ENCODE data around the gene HCRTR1. TPM values are rescaled to one million over a fixed set of nuclear protein-coding genes. Genes with fewer than 3 reads are reported as not detected.

HCRTR1 gene
- polyA plus RNA-seq, 3 donors from 2014 or later, result not detected

- Mint-ChIP-seq H3K4me1 (peaks cover 13 to 15% of the 10 kb centered on the region in 2 donors), H3K27ac (no peak overlapping the region), H3K4me3 (no peak overlapping the region), H3K36me3 (no peaks in the 10 kb centered on the region), H3K27me3 (ENCODE audit: low read depth in 3 of 3) (peaks cover 1 to 11% (median 9%) of the 10 kb centered on the region in 3 donors), H3K9me3 (no peaks in the 10 kb centered on the region)
- no peak for DNase-seq
Measured at GRCh38 chr1:31621498-31621820, 4.0 kb downstream of the HCRTR1 start.

- Mint-ChIP-seq H3K36me3 (peaks cover 0 to 3% (median 0%) of the 10 kb centered on the region in 3 donors), H3K9me3 (no peaks in the 10 kb centered on the region), H3K4me1 (peaks cover 11 to 14% of the 10 kb centered on the region in 2 donors), H3K27me3 (ENCODE audit: low read depth in 3 of 3) (peaks cover 1 to 6% (median 3%) of the 10 kb centered on the region in 3 donors), H3K4me3 (no peak overlapping the region), H3K27ac (no peak overlapping the region)
- DNase-seq, result no peak
Measured at GRCh38 chr1:31621847-31622730, 4.6 kb downstream of the HCRTR1 start.

GRCh38 chr1:31623365-31623764 is 5.9 kb downstream of the HCRTR1 start:
- no peak for DNase-seq
- H3K4me1 Mint-ChIP-seq, result peaks cover 8 to 9% of the 10 kb centered on the region in 2 donors
- H3K27ac Mint-ChIP-seq, result no peak overlapping the region
- no peaks in the 10 kb centered on the region for H3K9me3 Mint-ChIP-seq
- peaks cover 0 to 4% (median 1%) of the 10 kb centered on the region in 3 donors for H3K27me3 Mint-ChIP-seq (ENCODE audit: low read depth in 3 of 3)
- H3K36me3 Mint-ChIP-seq, result peaks cover 0 to 4% (median 0%) of the 10 kb centered on the region in 3 donors
- H3K4me3 Mint-ChIP-seq, result no peak overlapping the region

- no peak overlapping the region for H3K27ac Mint-ChIP-seq
- no peak overlapping the region for H3K4me3 Mint-ChIP-seq
- no peak for DNase-seq
- H3K27me3 Mint-ChIP-seq (ENCODE audit: low read depth in 3 of 3), result peaks cover 0 to 1% (median 0%) of the 10 kb centered on the region in 3 donors
- H3K4me1 Mint-ChIP-seq, result peaks cover 8 to 9% of the 10 kb centered on the region in 2 donors
- H3K9me3 Mint-ChIP-seq, result no peaks in the 10 kb centered on the region
- peaks cover 0 to 13% (median 3%) of the 10 kb centered on the region in 3 donors for H3K36me3 Mint-ChIP-seq
Measured at GRCh38 chr1:31624309-31624708, 6.8 kb downstream of the HCRTR1 start.

GRCh38 chr1:31624731-31625514 is 7.4 kb downstream of the HCRTR1 start:
- H3K9me3 Mint-ChIP-seq, result no peaks in the 10 kb centered on the region
- peaks cover 8 to 9% of the 10 kb centered on the region in 2 donors for H3K4me1 Mint-ChIP-seq
- H3K27ac Mint-ChIP-seq, result no peak overlapping the region
- no peak overlapping the region for H3K4me3 Mint-ChIP-seq
- peaks cover 0 to 1% (median 0%) of the 10 kb centered on the region in 3 donors for H3K27me3 Mint-ChIP-seq (ENCODE audit: low read depth in 3 of 3)
- DNase-seq, result no peak
- H3K36me3 Mint-ChIP-seq, result peaks cover 4 to 19% (median 9%) of the 10 kb centered on the region in 3 donors

GRCh38 chr1:31625561-31626222 is 8.2 kb downstream of the HCRTR1 start:
- no peak for DNase-seq
- Mint-ChIP-seq H3K27me3 (ENCODE audit: low read depth in 3 of 3) (peaks cover 0 to 1% (median 0%) of the 10 kb centered on the region in 3 donors), H3K4me3 (no peak overlapping the region), H3K9me3 (no peaks in the 10 kb centered on the region), H3K36me3 (peaks cover 4 to 24% (median 13%) of the 10 kb centered on the region in 3 donors), H3K4me1 (peaks cover 8 to 9% of the 10 kb centered on the region in 2 donors), H3K27ac (peak overlapping the region in 1 of 6 donors; percentile 22)

GRCh38 chr1:31626223-31627207 is 9.0 kb downstream of the HCRTR1 start:
- peaks cover 7 to 24% (median 13%) of the 10 kb centered on the region in 3 donors for H3K36me3 Mint-ChIP-seq
- DNase-seq, result no peak

GRCh38 chr1:31627301-31627929 is 9.9 kb downstream of the HCRTR1 start:
- H3K4me3 Mint-ChIP-seq, result no peak overlapping the region
- H3K27me3 Mint-ChIP-seq (ENCODE audit: low read depth in 3 of 3), result peaks cover 0 to 1% (median 0%) of the 10 kb centered on the region in 3 donors
- H3K9me3 Mint-ChIP-seq, result no peaks in the 10 kb centered on the region
- peaks cover 7 to 27% (median 13%) of the 10 kb centered on the region in 3 donors for H3K36me3 Mint-ChIP-seq
- no peak for DNase-seq
- H3K27ac Mint-ChIP-seq, result no peak overlapping the region
- peaks cover 0 to 3% of the 10 kb centered on the region in 2 donors for H3K4me1 Mint-ChIP-seq

More at GRCh38 chr1:31626223-31627207, 9.0 kb downstream of the HCRTR1 start:
- H3K9me3 Mint-ChIP-seq, result no peaks in the 10 kb centered on the region
- H3K4me3 Mint-ChIP-seq, result no peak overlapping the region
- peaks cover 7 to 9% of the 10 kb centered on the region in 2 donors for H3K4me1 Mint-ChIP-seq
- no peak overlapping the region for H3K27ac Mint-ChIP-seq
- H3K27me3 Mint-ChIP-seq (ENCODE audit: low read depth in 3 of 3), result peaks cover 0 to 1% (median 0%) of the 10 kb centered on the region in 3 donors

- peaks cover 7 to 27% (median 13%) of the 10 kb centered on the region in 3 donors for H3K36me3 Mint-ChIP-seq
Measured at GRCh38 chr1:31627930-31628559, 10.6 kb downstream of the HCRTR1 start.

GRCh38 chr1:31628931-31629556 is 11.6 kb downstream of the HCRTR1 start:
- Mint-ChIP-seq H3K4me3 (no peak overlapping the region), H3K36me3 (peaks cover 10 to 27% (median 13%) of the 10 kb centered on the region in 3 donors), H3K27me3 (ENCODE audit: low read depth in 3 of 3) (peaks cover 0 to 1% (median 1%) of the 10 kb centered on the region in 3 donors), H3K27ac (peak overlapping the region in 1 of 6 donors; percentile 34), H3K9me3 (no peaks in the 10 kb centered on the region), H3K4me1 (no peaks in the 10 kb centered on the region)
- DNase-seq, result no peak

More at GRCh38 chr1:31627930-31628559, 10.6 kb downstream of the HCRTR1 start:
- H3K9me3 Mint-ChIP-seq, result no peaks in the 10 kb centered on the region
- DNase-seq, result no peak
- no peak overlapping the region for H3K27ac Mint-ChIP-seq
- peaks cover 0 to 1% (median 1%) of the 10 kb centered on the region in 3 donors for H3K27me3 Mint-ChIP-seq (ENCODE audit: low read depth in 3 of 3)
- H3K4me3 Mint-ChIP-seq, result no peak overlapping the region
- H3K4me1 Mint-ChIP-seq, result peaks cover 0 to 3% of the 10 kb centered on the region in 2 donors

GRCh38 chr1:31632649-31633048 is 15.2 kb downstream of the HCRTR1 start:
- H3K4me3 Mint-ChIP-seq, result no peak overlapping the region
- no peak overlapping the region for H3K27ac Mint-ChIP-seq
- H3K4me1 Mint-ChIP-seq, result peaks cover 11 to 20% of the 10 kb centered on the region in 2 donors
- DNase-seq, result no peak
- peaks cover 10 to 25% (median 13%) of the 10 kb centered on the region in 3 donors for H3K36me3 Mint-ChIP-seq
- no peaks in the 10 kb centered on the region for H3K9me3 Mint-ChIP-seq
- peaks cover 0 to 2% (median 1%) of the 10 kb centered on the region in 3 donors for H3K27me3 Mint-ChIP-seq (ENCODE audit: low read depth in 3 of 3)

Measured in immature natural killer cell (primary cell).